Uterus (tissue), 2 donors: ENCODE measurements around the gene KLHL3.

Experiments
- POLR2A ChIP-seq, 2 donors: fragments of 450-650 bp; IDR thresholded peaks; one replicate each; pipeline ENCODE4 v1.6.1; 2016; ENCODE audit warnings: antibody characterized with exemption in 2 of 2, mild to moderate bottlenecking in 1 of 2, moderate library complexity in 1 of 2
- TF ChIP-seq, protein P1 (sequence below), 4 experiments: fragments of 200-600 bp in 2 of 4; fragments of 450-650 bp in 2 of 4; sonication (generic) in 2 of 4; IDR thresholded peaks; one replicate each; pipeline ENCODE4 v1.5.1; 2016 to 2019; ENCODE audit warnings: antibody characterized with exemption in 4 of 4, mild to moderate bottlenecking in 2 of 4, moderate library complexity in 1 of 4

DNA sequence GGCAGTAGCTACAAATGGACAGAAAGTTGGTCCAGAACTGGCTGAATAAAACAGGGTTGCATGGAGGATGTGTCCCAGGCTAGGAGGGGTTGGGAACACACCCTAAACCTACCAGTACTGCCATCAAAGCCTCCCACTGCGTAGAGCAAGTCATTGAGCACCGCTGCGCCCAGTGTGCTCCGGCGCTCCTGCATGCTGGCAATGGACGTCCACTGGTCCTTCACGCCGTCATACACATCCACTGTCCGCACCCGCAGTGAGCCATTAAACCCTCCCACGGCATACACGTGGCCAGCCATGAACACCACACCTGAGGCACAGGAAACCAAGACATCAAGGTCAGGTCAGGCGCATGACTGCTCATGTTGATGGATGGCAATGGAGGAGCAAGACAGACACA is 97.0 kb downstream of the KLHL3 start:
- TF ChIP-seq, protein P1, sequence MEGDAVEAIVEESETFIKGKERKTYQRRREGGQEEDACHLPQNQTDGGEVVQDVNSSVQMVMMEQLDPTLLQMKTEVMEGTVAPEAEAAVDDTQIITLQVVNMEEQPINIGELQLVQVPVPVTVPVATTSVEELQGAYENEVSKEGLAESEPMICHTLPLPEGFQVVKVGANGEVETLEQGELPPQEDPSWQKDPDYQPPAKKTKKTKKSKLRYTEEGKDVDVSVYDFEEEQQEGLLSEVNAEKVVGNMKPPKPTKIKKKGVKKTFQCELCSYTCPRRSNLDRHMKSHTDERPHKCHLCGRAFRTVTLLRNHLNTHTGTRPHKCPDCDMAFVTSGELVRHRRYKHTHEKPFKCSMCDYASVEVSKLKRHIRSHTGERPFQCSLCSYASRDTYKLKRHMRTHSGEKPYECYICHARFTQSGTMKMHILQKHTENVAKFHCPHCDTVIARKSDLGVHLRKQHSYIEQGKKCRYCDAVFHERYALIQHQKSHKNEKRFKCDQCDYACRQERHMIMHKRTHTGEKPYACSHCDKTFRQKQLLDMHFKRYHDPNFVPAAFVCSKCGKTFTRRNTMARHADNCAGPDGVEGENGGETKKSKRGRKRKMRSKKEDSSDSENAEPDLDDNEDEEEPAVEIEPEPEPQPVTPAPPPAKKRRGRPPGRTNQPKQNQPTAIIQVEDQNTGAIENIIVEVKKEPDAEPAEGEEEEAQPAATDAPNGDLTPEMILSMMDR (IDR thresholded peaks at IDR 0.05): no peak
- TF ChIP-seq POLR2A (IDR thresholded peaks at IDR 0.05): no peak
